Right renal pelvis (tissue), 4 donors: Measurements from ENCODE around the gene PIK3C2G. TPM values are rescaled to one million over a fixed set of nuclear protein-coding genes. Genes with fewer than 3 reads are reported as not detected.
A peak's percentile ranks its signal among the peaks of the same experiment; 100 is the strongest.
"Not testable (repeated sequence)": the region's sequence is repeated elsewhere in the genome, so short reads cannot be mapped to it uniquely, and the experiment has no call there.

ENCODE experiments used
- DNase-seq, 4 donors: peaks; one replicate each; pipeline ENCODE4 v3.0.0-alpha.2; 2013; ENCODE audit warnings: low read depth in 4 of 4, low spot score in 3 of 4, missing footprints in 1 of 4
- polyA plus RNA-seq, 4 donors: library from polyadenylated mRNA; unstranded; fragments of 120-200 nt; gene quantifications; one replicate each; pipeline ENCODE4 v1.2.1, GENCODE V29; 2013; ENCODE audit not compliant: insufficient read length in 4 of 4

PIK3C2G gene
- polyA plus RNA-seq, 4 donors: 3.6 to 5.5 (median 5.1) TPM

- DNase-seq: no peak
These were observed 196.0 kb downstream of the PIK3C2G start for GRCh38 chr12:18457362-18457761.

- DNase-seq: no peak
These were observed 200.4 kb downstream of the PIK3C2G start for GRCh38 chr12:18461758-18462157.

DNA sequence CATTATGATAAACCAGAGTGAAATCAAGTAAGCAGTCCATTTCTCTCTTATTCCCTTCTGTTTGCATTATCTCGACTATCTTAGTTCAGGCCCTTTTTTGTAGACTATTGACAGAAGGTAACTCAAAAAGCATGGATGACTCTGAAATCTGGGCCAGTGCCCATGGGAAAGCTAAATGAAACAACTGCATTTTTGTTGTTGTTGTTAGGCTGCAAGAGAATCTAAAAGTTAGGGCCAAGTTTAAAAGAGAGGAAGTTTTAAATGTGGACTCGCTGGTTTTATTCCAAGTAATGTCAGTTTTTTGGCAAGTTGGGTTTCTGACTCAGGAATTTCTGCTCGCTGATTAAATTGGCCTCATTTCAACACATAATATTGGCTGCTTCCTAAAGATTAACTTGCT lies 201.1 kb downstream of the PIK3C2G start:
- peak in 2 of 4 donors; percentile 8 to 33 for DNase-seq

- DNase-seq: no peak
These were observed 206.4 kb downstream of the PIK3C2G start for GRCh38 chr12:18467620-18468245.

- DNase-seq: no peak
These were observed 207.1 kb downstream of the PIK3C2G start for GRCh38 chr12:18468246-18469075.

GRCh38 chr12:18470251-18470650 lies 208.9 kb downstream of the PIK3C2G start:
- DNase-seq: no peak

- no peak for DNase-seq
These were observed 211.0 kb downstream of the PIK3C2G start for GRCh38 chr12:18472304-18472703.

DNA sequence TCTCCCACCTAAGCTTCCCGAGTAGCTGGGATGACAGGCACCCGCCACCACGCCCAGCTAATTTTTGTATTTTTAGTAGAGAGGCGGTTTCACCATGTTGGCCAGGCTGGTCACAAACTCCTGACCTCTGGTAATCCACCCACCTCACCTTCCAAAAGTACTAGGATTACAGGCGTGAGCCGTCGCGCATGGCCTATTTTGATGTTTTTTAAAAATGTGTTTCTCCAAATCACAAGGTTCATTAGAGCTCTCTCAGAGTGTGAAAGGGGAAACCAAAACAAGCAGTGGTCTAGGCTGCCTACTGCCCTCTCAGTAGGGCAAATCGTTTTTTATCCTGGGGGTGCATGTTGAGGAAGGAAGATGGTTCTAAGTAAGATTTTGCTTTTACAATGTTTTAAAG lies 211.5 kb downstream of the PIK3C2G start:
- no peak for DNase-seq

GRCh38 chr12:18476861-18477260 lies 215.5 kb downstream of the PIK3C2G start:
- DNase-seq: no peak

- no peak for DNase-seq
These were observed 217.9 kb downstream of the PIK3C2G start for GRCh38 chr12:18479256-18479655.

GRCh38 chr12:18482601-18483120 lies 221.3 kb downstream of the PIK3C2G start:
- no peak for DNase-seq

DNA sequence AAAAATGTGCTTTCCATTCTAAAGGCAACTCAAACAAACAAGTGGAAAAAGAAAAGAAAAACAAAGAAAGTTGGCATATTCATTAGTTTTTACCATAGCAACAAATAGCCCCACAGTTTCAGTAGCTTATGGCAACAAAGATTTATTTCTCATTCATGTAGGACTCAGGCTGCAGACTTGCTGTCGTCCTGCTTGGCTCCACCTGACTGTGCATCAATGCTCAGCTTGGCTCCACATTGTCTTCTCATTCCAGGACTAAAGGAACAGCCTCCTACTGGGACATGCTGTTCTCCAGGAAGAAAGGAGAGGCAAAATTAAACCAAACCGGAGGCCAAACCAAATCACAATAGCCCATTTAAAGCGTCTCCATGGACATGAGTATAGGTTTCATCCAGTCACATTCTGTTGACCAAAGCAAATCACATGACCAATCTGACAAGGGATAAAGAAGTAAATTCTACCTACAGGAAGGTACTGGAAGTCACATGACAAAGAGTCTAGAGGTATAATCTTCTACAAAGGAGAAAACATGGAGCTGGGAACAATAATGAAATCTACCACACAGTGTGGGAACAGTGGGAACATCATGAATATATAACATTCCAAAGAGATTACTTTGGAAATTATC lies 222.5 kb downstream of the PIK3C2G start:
- DNase-seq: no peak

- DNase-seq: no peak
These were observed 224.7 kb downstream of the PIK3C2G start for GRCh38 chr12:18486036-18486435.

- no peak for DNase-seq
These were observed 226.2 kb downstream of the PIK3C2G start for GRCh38 chr12:18487509-18487908.

GRCh38 chr12:18492372-18493025 lies 231.2 kb downstream of the PIK3C2G start:
- DNase-seq: no peak

DNA sequence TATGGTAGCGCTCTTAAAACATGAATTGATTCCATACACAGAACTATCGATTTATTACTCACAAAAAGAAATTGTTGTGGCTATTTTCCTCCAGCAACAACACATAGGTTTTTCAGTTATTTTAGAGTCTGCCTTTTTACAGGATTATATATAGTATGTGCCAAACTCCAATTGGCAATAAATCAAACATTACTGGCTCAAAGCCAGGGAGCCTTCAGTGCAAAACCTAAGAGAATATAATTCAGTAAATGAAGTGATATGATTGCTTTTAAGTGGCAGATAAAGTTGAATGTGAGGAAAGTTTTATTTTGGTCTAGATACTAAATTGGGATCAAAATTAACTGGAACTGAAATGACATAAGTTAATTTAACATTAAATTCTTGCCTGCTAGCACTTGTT lies 234.8 kb downstream of the PIK3C2G start:
- DNase-seq: no peak

DNA sequence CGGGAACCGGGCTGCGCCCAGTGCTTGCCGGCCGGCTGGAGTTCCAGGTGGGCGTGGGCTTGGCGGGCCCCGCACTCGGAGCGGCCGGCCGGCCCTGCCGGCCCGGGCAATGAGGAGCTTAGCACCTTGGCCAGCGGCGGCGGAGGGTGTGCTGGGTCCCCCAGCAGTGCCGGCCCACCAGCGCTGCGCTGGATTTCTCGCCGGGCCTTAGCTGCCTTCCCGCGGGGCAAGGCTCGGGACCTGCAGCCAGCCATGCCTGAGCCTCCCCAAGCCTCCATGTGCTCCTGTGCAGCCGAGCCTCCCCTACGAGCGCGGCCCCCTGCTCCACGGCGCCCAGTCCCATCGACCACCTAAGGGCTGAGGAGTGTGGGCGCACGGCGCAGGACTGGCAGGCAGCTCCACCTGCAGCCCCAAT lies 238.8 kb downstream of the PIK3C2G start:
- DNase-seq: not testable (repeated sequence)

GRCh38 chr12:18500736-18501135 lies 239.4 kb downstream of the PIK3C2G start:
- DNase-seq: not testable (repeated sequence)

DNA sequence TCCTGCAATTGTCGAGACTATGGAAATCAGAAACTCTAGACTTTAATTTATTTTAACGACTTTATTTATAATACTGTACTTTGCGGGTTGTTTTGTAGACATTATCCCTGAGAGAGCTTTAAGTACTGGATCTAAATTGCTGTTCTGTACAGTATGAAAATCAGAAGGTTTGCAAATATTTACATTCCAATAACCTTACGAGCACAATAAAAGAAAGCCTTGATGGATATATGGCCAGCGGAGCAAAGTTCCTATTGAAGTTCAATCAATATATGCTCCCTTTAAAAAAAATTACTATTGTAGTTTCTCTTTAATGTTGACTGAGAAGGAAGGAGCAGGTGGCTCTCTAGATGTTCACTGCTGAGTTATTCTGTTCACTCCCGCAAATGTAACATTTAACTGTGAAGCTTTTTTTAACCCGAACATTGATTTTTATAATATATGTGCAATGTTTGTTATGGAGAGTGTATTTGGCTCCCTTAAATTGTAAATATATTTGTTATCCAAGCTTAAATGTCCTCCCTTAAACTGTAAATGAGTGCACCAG lies 241.2 kb downstream of the PIK3C2G start:
- DNase-seq: no peak

GRCh38 chr12:18521461-18521860 lies 260.1 kb downstream of the PIK3C2G start:
- DNase-seq: no peak

DNA sequence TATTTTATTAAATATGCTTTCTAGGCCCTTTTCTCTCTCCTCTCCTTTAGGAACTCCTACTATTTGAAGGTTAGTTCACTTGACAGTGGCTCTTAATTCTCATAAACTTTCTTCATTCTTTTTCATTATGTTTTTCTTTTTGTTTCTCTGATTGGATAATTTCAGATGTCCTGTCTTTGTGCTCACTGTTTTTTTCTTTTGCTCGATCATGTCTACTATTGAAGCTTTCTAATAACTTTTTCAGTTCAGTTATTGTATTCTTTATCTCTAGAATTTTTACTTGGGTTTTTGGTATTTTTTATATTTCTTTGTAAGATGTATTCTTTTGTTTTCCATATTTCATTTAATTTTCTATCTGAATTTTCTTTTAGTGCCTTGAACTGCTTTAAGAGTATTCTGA lies 261.5 kb downstream of the PIK3C2G start:
- DNase-seq: no peak
